NCI-H146 treated with DMSO at 0.1 percent for 48 hours (cell line): ENCODE results near the gene PGD.
"Not testable (repeated sequence)": the region's sequence is repeated elsewhere in the genome, so short reads cannot be mapped to it uniquely, and the experiment has no call there.

Source experiments
- DNase-seq: peaks from one replicate; lab custom pipeline; 2025; ENCODE audit not compliant: unreplicated experiment; lab: John Stamatoyannopoulos, UW

The PGD gene

GRCh38 chr1:10433790-10434189 is 34.9 kb downstream of the PGD start:
- no peak for DNase-seq

GRCh38 chr1:10434590-10434989 is 35.7 kb downstream of the PGD start:
- DNase-seq: no peak

GRCh38 chr1:10437052-10437451 is 38.2 kb downstream of the PGD start:
- no peak for DNase-seq

- DNase-seq: no peak
These were observed 39.9 kb downstream of the PGD start for GRCh38 chr1:10438677-10439163.

GRCh38 chr1:10440305-10440704 is 41.4 kb downstream of the PGD start:
- DNase-seq: no peak

- DNase-seq: no peak
These were observed 41.9 kb downstream of the PGD start for GRCh38 chr1:10440794-10441193.

- DNase-seq: no peak
These were observed 45.4 kb downstream of the PGD start for GRCh38 chr1:10444248-10444647.

- no peak for DNase-seq
These were observed 46.0 kb downstream of the PGD start for GRCh38 chr1:10444795-10445397.

GRCh38 chr1:10446790-10447422 is 48.0 kb downstream of the PGD start:
- DNase-seq: no peak

GRCh38 chr1:10449751-10450150 is 50.9 kb downstream of the PGD start, which contains the start of gene CORT:
TSS of gene CORT (plus strand) at chr1:10450031. CDS start at chr1:10450224, 193 bp downstream.
- no peak for DNase-seq

- DNase-seq: no peak
These were observed 51.4 kb downstream of the PGD start for GRCh38 chr1:10450156-10450814.

GRCh38 chr1:10450836-10451235 is 52.0 kb downstream of the PGD start:
- DNase-seq: no peak

- no peak for DNase-seq
These were observed 52.4 kb downstream of the PGD start for GRCh38 chr1:10451287-10451686.

- no peak for DNase-seq
These were observed 57.2 kb downstream of the PGD start for GRCh38 chr1:10456048-10456447.

- DNase-seq: no peak
These were observed 57.8 kb downstream of the PGD start for GRCh38 chr1:10456661-10457060.

GRCh38 chr1:10457462-10457861 is 58.6 kb downstream of the PGD start:
- not testable (repeated sequence) for DNase-seq

- DNase-seq: no peak
These were observed 59.0 kb downstream of the PGD start for GRCh38 chr1:10457875-10458274.

- DNase-seq: peak; percentile 29
These were observed 60.3 kb downstream of the PGD start for GRCh38 chr1:10459184-10459583.

GRCh38 chr1:10467078-10467477 is 68.2 kb downstream of the PGD start:
- DNase-seq: no peak

- no peak for DNase-seq
These were observed 71.2 kb downstream of the PGD start for GRCh38 chr1:10470043-10470442.
